ENCODE data around the gene PRKCA.

PRKCA gene

DNA sequence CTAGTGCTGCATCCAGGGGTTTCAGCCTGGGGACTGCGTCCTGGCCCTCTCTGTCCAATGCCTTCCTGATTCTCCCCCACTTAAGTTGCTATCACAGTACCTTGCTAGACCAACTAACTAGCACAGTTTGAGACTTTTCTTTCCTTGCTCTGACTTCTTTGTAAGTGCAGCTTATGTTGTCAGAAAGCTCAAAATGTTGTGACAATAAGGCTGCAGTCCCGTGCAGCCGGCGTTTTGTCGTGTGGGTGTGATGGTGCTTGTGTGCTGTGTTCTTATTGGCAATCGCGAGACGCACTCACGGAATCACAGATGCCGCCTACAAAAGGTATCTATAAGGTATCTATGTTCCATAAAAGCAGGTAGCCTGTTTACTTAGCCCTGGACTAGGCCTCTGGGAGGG, 132.8 kb downstream of the PRKCA start:
- CTCF ChIA-PET, result interaction anchor here (1.0 kb wide), 1 partner anchor 12 kb away, joined by 6 read pairs; no protein-coding TSS in a partner anchor
- no peak for TF ChIP-seq CTCF (IDR thresholded peaks at IDR 0.05; ENCODE audit: insufficient read depth, low read length, missing control alignments)
- POLR2A ChIA-PET, result no interaction called here

DNA sequence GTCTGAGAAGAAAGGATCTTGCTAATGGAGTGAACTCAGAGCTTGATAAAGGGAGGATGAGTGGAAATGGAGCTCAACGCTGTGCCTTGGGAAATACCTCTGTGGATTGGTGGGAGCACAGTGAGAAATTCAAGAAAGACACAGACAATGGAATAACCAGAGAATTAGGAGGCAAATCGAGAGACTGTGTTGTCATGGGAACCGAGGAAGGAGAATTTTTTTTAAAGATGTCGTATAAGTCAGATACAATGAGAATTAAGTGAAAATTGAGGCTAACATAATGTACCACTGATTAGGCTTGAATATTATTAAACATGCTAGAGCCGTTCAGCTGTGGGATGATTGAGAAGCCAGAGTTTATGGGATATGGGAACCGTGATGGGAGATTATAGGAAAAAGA, 134.2 kb downstream of the PRKCA start:
- no peak for DNase-seq (ENCODE audit: low read depth, low spot score)
- H3K4me3 ChIP-seq (ENCODE audit: low read depth, low read length), result no peak overlapping the region
- POLR2A ChIA-PET, result no interaction called here
- CTCF ChIA-PET, result interaction anchor here (1.5 kb wide), 1 partner anchor 47 kb away, joined by 5 read pairs; no protein-coding TSS in a partner anchor
- TF ChIP-seq CTCF (IDR thresholded peaks at IDR 0.05; ENCODE audit: insufficient read depth, low read length, missing control alignments), result no peak

More for the DNA sequence above, 132.8 kb downstream of the PRKCA start:
- H3K4me3 ChIP-seq (ENCODE audit: low read depth, low read length), result no peak overlapping the region
- no peak for DNase-seq (ENCODE audit: low read depth, low spot score)

DNA sequence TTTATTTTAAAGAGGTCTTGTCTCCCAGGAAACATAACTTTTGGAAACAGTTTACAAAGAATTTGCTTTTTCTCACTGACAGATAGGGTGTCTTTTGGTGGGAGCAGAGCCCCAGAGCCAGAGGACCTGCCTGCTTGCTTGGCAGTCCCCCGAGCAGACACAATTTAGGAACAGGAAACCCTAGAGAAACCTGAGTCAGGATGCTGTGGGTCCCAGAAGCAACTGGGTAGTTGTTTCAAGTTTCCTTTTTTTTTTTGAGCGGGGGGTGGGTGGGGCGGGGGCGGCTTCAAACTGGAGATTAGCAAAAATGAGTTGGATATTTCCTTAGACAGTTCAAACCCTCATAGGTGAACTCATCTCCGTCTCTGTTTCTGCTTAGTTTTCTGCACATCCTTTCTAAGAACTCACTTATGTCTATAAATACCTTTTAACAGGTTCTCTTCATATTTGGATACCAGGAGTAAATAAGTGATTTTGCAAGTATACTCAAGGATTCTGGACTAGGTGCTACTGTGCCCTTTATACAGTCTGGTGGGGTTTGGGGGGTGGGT, 135.1 kb downstream of the PRKCA start:
- DNase-seq (ENCODE audit: low read depth, low spot score), result no peak
- CTCF ChIA-PET, result interaction anchor here (1.5 kb wide), 1 partner anchor 46 kb away, joined by 5 read pairs; no protein-coding TSS in a partner anchor
- TF ChIP-seq CTCF (IDR thresholded peaks at IDR 0.05; ENCODE audit: insufficient read depth, low read length, missing control alignments), result no peak
- POLR2A ChIA-PET, result no interaction called here
- no peak overlapping the region for H3K4me3 ChIP-seq (ENCODE audit: low read depth, low read length)

- TF ChIP-seq CTCF (IDR thresholded peaks at IDR 0.05; ENCODE audit: insufficient read depth, low read length, missing control alignments), result no peak
- CTCF ChIA-PET, result interaction anchor here (1.7 kb wide), 1 partner anchor 12 kb away, joined by 3 read pairs; no protein-coding TSS in a partner anchor
- DNase-seq (ENCODE audit: low read depth, low spot score), result no peak
- POLR2A ChIA-PET, result no interaction called here
- no peak overlapping the region for H3K4me3 ChIP-seq (ENCODE audit: low read depth, low read length)
Observed at GRCh38 chr17:66438101-66438500, 135.7 kb downstream of the PRKCA start.

DNA sequence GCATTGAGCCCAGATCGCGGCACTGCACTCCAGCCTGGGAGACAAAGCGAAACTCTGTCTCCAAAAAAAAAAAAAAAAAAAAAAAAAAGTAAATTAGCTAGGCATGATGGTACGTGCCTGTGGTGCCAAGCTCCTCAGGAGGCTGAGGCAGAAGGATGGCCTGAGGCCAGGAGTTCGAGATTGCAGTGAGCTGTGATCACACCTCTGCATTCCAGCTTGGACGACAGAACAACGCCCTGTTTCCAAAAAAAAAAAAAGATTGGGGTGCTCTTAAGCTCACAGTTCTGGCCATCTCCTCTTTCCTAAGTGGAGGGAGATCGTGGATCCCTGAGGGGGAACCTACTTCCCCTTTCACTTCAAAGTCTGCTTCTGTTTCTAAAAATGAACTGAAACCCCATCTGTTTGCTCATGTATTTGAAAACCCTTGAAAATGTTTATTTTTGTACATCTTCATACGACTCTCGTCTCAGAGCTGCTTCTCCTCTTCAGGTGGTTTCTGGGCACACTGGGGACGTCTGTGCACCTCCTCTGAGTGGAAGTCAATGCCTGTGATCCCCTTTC, 138.8 kb downstream of the PRKCA start:
- no peak overlapping the region for H3K4me3 ChIP-seq (ENCODE audit: low read depth, low read length)
- DNase-seq (ENCODE audit: low read depth, low spot score), result no peak
- no peak for TF ChIP-seq CTCF (IDR thresholded peaks at IDR 0.05; ENCODE audit: insufficient read depth, low read length, missing control alignments)
- ChIA-PET CTCF (interaction anchor here (1.1 kb wide), 1 partner anchor 20 kb away, joined by 3 read pairs; no protein-coding TSS in a partner anchor), POLR2A (no interaction called here)

DNA sequence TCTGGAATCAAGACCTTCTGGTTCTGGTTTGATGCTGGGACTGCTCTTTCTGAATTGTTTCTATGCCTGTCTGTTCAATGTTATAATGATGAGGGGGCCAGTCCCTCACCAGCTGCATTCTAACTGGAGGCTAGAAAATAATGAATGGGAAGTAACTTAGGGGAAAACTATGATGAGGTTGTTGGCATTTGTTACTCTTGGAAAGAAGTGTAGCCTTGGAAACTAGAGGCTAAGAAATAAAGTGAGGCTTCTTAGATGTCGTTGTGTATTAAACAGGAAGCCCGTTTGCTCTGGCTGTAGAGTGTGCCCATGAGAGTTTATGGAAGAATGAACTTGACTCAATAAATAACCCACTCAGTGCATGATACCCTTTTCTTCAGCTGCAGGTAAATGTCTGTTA, 140.8 kb downstream of the PRKCA start:
- POLR2A ChIA-PET, result no interaction called here
- no peak for TF ChIP-seq CTCF (IDR thresholded peaks at IDR 0.05; ENCODE audit: insufficient read depth, low read length, missing control alignments)
- CTCF ChIA-PET, result no interaction called here
- no peak for DNase-seq (ENCODE audit: low read depth, low spot score)
- H3K4me3 ChIP-seq (ENCODE audit: low read depth, low read length), result no peak overlapping the region
